Measurements from ENCODE around the gene ECEL1.
"Not testable (repeated sequence)": the region's sequence is repeated elsewhere in the genome, so short reads cannot be mapped to it uniquely, and the experiment has no call there.

GRCh38 chr2:232532821-232533220 lies 45.2 kb upstream of the ECEL1 start:
- not testable (repeated sequence) for TF ChIP-seq CTCF (IDR thresholded peaks at IDR 0.05; ENCODE audit: borderline replicate concordance, extremely low read depth, low read length, poor library complexity, severe bottlenecking); EZH2 (IDR thresholded peaks at IDR 0.05; ENCODE audit: borderline replicate concordance, low read depth, low read length, severe bottlenecking)

Data from DND-41 (cell line).